CD4-positive, alpha-beta T cell treated with Interleukin-12 subunit alpha and Interleukin-12 subunit beta, for 1 hour (primary cell): ENCODE results near the gene MAP1B.
"Not testable (repeated sequence)": the region's sequence is repeated elsewhere in the genome, so short reads cannot be mapped to it uniquely, and the experiment has no call there.

Source experiments
- DNase-seq: peaks from one replicate; pipeline ENCODE4 v3.0.0-alpha.2; 2020

The MAP1B gene

DNA sequence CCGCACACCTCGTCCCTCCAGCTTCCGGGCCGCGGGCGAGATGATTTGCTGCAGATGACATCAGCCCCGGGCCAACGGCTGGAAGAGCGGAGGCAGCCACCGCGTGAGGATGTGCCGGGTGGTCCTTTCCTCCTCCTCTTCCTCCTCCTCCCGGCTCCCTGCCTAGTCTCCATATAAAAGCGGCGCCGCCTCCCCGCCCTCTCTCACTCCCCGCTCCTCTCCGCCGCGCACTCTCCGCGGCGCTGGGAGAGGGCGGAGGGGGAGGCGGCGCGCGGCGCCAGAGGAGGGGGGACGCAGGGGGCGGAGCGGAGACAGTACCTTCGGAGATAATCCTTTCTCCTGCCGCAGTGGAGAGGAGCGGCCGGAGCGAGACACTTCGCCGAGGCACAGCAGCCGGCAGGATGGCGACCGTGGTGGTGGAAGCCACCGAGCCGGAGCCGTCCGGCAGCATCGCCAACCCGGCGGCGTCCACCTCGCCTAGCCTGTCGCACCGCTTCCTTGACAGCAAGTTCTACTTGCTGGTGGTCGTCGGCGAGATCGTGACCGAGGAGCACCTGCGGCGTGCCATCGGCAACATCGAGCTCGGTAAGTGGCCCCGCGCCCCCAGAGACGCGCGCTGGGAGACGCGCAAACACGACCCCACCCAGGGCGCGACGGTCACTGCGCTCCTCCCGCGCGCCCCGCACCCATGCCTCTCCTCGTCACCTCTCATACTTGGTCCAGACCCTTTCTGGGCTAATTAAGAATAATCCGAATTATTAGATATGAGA lies at the start of gene MAP1B:
MAP1B (plus strand) TSS at position 345 of the 770 bp plus-strand sequence; CDS start at position 402, 57 bp downstream.
- DNase-seq = no peak

- DNase-seq = no peak
Measured at GRCh38 chr5:72057816-72058215, 49.5 kb upstream of the MAP1B start.

DNA sequence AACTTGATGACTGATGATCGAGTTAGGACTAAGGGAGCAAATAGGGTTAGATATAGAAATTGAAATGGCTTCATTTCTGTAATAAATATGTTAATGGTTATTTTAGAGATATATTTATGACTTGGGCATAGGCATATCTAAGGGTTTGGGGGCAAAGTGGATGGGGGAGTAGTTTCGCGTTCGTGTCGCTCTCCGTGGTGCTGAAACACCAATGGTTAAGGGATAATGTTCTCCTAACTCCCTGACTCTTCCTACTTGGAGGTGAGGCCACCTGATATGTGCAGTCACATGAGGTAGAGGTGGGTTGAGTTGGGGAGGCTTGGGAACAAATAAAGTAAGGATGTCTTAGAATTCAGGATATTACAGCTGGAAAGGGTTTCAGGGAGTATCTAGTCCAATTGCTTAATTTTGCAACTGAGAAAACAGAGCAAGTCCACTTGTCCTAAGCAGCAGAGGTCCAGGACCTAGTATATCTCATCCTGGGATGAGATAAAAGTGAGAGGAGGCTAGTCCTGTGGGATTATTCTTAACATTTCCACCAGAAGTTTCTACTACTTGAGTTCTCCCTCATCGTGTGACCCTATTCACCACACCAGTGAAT lies 44.0 kb upstream of the MAP1B start:
- DNase-seq = no peak

DNA sequence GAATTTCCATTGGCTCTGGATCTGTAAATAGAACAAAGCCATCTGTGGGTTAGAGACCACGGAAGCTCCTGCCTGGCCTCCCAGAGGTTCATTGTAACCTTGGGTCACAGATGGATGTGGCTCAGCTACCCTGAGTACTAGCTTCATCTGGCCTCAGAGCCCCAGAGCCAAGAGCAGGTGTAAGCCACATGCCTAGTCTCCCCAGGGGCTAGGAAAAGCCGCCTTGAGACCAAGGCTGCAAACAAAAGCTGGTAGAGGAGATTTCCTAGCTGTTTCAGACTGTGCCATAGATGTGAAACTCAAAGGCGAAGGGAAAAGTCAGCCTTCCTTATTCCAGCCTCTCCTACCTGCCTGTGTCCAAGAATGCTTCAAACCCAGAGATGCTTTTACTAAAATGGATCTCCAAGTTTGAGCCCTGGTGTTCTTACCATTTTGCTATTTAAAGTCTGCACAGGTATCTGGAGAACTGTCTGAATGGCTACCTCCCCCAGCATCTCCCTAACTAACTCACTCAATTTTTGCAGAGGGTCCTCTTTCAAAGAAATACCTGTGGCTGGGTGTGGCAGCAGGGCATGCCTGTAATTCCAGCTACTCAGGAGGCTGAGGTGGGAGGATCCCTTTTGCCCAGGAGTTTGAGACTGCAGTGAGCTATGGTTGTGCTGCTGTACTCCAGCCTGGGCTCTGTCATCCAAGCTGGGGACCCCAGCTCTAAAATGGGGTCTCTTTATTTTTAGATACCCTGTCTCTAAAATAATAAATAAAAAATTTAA lies 42.3 kb upstream of the MAP1B start:
- DNase-seq = no peak

GRCh38 chr5:72065751-72066255 lies 41.5 kb upstream of the MAP1B start:
- DNase-seq = no peak

DNA sequence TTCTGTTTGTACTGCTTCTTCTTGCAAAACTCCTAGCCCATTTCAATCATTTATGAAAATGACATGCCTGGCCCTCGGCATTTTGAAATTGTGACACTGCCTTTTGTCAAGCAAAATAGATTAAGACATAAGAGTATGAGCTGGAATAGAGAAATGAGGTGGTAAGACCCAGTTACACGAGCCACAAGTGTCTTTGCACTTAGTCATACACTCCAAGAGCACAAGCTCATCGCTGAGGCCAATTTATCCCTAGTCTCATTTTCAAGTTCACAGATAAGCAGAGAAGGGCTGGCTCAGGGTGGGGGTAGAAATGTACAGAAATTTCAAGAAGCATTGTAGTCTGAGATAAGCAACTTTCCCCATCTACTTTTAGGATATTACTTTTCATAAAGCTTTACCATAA lies 40.6 kb upstream of the MAP1B start:
- DNase-seq = no peak

DNA sequence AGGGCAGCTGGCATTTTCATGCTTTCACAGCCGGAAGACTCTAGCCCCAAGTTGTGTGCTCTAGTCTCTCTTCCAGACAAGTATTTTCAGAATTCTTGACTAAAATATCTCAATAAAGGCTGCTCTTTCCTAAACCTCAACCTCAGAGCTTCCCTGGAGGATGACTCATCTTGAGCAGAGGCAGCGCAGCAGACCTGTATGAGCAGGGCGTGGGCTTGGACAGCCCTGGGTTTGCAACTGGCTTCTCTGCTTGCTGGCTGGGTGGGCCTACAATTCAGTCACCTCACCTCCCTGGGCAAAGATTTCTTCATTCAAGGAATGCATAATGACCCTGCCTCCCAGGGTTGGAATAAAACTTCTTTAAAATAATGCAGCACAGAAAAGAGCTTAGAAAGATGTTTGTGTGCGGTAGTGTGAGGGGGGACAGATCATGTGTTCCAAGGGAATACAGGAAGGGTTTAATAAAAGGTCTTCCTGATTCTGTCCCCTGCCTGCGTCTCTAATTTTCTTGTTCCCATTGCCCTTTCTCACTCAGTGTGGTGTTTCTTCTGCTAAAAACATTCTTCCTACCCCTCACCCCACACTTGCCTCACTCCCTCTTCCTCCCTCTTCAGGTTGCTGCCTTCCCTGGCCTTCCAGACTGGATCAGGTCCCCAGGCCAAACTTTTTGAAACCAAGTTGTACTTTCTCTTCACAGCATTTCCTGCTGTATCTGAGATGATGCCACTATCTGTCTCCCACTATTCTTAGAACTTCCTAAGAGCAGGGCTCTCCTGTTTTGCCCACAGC lies 39.4 kb upstream of the MAP1B start:
- no peak for DNase-seq

DNA sequence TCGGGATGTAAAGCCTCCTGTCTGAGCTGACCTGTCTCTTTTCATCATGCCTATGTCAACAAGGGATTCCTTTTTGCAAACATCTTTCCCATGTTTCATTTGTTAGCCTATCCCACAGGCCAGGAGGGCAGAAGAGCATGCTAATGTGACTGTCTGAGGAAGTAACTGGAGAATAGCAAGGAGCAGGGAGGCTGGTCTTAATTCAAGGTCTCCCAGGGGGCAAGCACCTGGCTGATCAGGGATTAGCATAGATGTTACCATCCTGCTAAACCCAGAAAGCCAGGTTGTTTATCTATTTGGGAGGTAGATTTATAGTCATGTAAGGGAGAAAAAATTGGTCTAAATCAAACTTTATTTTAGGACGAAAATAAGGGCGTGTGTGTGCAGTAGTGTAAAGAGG lies 36.7 kb upstream of the MAP1B start:
- no peak for DNase-seq

DNA sequence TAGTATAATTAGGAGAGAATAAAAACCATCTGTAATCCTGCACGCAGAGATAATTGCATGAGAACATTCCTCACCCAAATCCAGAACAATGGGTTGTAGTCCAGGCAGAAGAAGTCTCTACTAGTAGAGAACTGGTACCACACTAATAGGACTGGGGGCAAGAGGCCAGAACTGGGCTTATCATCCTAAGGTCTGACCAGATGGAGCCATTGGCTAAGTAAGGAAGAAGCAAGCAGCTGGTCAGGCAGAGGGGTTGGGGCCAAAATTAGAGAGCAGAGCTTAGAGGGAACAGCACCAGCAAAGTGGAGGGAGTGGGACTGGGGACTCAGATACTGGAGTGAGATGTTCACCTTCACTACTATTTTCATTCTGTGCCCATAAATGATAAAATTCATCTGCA lies 35.4 kb upstream of the MAP1B start:
- no peak for DNase-seq

DNA sequence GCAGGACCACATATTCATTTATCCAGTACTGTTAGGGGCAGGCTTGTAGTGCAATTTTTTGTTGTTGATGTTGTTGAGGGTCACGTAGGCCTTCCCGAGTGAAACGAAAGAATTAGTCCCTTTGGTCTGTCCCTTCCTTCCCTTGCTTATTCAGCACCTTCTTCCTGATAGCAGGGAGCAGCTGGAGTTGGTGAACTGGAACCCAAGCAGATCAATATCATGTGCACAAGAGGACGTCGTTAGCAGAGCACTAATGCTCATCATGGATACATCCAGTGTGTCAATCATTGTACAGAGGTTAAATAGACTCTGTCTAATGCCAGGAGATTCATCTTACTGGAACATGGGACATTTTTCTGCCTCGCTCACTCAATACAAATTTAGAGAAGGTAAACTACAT lies 33.0 kb upstream of the MAP1B start:
- DNase-seq = no peak

DNA sequence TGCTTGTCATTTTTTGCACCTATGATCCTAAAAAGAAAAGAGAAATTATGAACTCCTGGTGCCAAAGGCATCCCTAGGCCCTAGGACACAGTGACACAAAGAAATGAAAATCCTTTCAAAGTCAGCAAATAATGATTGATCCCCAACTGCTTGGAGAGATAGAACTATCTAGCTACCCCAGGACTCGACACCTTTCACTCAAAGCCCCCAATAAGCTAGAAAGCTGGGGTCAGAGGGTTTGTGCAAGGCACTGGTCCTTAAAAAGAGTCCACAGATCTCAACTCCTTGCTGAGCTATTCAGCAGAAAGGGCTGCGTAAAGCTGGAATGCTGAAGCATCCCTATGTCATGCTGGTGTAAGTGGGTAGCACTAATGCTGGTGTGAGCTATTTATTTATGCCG lies 31.8 kb upstream of the MAP1B start:
- DNase-seq = no peak

- DNase-seq = no peak
Measured at GRCh38 chr5:72076621-72077300, 30.5 kb upstream of the MAP1B start.

- no peak for DNase-seq
Measured at GRCh38 chr5:72077390-72077789, 29.9 kb upstream of the MAP1B start.

DNA sequence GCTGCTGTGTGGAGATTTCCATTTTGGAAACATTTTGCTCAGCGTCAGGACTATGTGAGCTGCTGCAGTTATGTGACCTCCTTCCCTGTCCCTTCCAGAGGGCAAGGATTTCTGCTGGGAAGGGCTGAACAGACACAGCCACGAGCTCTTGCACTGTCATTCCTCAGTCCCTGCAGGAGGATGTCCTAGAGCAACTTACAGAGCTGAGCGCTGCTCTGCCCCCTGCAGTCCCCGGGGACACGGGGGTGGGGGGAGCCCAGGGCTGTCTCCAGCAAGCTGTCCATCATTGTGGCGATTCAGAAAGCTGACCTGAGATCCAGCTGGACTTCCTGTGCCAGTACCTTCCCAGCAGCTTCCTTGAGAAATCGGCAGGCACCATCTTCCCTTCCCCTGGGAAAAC lies 28.0 kb upstream of the MAP1B start:
- DNase-seq = no peak

DNA sequence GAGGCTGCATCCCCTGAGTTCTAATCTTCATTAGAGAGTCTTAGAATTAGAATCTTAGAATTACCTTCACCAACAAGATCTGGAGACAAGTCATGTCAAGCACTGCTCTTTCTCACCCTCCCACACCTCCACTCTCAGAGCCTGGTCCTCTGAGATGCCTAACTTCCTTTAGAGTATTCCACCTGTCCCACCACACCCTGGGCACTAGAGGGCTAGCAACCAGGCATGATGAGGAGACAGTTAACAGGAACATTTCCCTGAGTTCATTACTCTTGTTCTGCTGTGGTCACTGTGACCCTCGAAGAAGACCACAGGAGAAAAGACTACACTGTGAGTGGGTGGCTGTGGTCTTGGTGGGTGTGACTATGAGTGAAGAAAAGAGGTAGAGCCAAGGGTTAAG lies 25.2 kb upstream of the MAP1B start:
- no peak for DNase-seq

GRCh38 chr5:72084876-72085275 lies 22.4 kb upstream of the MAP1B start:
- DNase-seq = no peak

- no peak for DNase-seq
Measured at GRCh38 chr5:72085319-72085718, 22.0 kb upstream of the MAP1B start.

- not testable (repeated sequence) for DNase-seq
Measured at GRCh38 chr5:72089713-72090112, 17.6 kb upstream of the MAP1B start.

GRCh38 chr5:72092074-72092473 lies 15.2 kb upstream of the MAP1B start:
- no peak for DNase-seq

DNA sequence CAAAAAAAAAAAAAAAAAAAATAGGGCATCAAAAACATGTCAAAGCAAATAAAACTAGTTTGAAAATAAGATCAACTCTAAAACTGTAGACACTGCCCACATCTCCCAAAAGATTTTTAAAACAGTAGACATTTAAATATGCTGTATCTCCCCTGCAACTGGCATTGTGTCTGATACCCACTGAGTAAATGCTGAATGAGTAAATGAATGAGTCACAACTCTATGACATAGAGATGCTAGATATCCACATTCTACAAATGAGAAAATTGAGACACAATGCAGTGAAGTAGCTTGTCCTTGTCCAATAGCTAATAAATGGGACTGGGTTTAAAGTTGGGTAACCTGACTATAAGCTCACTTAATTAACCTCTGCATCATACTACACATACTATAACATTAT lies 14.1 kb upstream of the MAP1B start:
- no peak for DNase-seq

DNA sequence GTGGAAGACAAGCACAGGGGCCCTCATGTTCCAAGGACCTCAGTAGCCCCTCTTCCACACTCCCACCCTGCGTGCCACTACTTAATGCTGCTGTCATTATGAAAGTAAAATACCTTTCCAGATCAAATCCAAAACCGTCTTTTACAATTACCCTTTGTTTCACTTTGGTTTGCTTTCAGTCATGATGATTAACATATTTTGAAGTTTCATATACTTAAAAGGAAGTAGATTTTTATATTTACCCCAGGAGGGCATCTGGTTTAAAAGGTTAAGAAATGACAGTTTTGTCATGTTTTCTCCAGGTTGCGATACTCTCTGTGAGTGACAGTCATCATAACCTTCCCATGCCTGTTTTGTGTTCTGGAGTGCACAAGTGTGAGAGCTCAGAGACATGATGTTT lies 13.5 kb upstream of the MAP1B start:
- DNase-seq = no peak

DNA sequence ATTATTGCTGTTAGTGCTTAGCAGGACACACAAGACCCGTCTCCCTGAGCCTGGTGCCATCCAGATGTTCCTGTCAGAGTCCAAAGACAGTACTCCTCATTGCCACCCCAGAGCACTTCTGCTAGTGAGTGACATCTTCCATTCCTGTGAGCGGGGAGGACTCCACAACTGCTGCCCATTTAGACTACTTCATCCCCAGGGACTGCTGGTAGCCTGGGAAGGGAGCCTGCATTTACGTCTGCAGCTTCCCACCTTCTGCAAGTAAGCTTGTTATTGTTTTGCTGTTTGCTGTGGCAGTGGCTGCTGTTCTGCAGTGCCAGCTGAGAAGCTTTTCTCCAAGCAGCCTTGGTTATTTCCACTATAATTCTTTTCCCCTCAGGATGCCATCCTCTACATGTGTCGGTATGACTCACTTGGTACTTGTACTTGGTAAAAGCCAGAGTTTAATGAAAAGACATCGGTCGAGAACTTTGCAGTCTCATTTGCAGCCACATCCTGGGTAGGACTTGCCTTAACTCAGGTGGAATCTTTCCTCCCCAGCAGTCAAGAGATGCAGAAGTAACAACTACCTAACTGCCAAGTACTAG lies 10.6 kb upstream of the MAP1B start:
- no peak for DNase-seq
